Measurements from ENCODE around the gene DENND2A. TPM values are rescaled to one million over a fixed set of nuclear protein-coding genes. Genes with fewer than 3 reads are reported as not detected.

The DENND2A gene
- polyA plus RNA-seq, 3 donors, result not detected

DNA sequence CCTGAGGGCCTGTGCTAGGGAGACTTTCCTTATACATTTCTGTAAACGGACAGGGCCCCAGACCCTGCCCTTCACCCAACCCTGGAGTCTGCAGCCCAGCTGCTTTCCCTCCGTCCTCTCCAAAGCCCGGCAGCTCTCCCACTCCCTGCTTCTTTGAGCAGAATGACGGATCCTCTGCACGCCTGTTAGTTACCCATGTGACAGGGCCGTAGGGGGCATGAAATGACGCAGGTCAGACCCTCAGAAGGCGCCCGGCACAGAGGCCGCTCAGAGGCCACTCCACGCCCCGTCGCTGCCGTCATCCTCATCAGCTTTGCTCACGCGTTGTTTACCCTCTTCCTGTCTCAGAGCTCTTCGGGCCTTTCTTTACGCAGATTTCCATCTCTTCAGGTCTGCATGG is 101.2 kb downstream of the DENND2A start:
- H3K27me3 Mint-ChIP-seq (ENCODE audit: low read depth in 3 of 3), result peaks cover 11 to 19% (median 11%) of the 10 kb centered on the region in 3 donors
- no peaks in the 10 kb centered on the region for H3K36me3 ChIP-seq (replicated peaks in 1 of 2; ENCODE audit: control insufficient read depth in 1 of 2, insufficient read depth in 2 of 2, low read length in 2 of 2)
- no peaks in the 10 kb centered on the region for H3K27me3 ChIP-seq (ENCODE audit: control insufficient read depth in 2 of 2, insufficient read depth in 2 of 2, low read length in 2 of 2)
- H3K4me3 ChIP-seq (replicated peaks in 1 of 3; ENCODE audit: low read depth in 2 of 3, low read length in 3 of 3), result no peak overlapping the region
- 95% methylated on average over 17 of the region's 18 CpGs for WGBS (ENCODE audit: insufficient coverage)
- H2AFZ ChIP-seq (ENCODE audit: insufficient read depth, low read depth, low read length, poor library complexity, severe bottlenecking), result no peak overlapping the region
- intact Hi-C loops (cut with micrococcal nuclease), result no loop called here
- H3K4me2 ChIP-seq (replicated peaks; ENCODE audit: extremely low read depth, low read length, poor library complexity, severe bottlenecking), result no peak overlapping the region
- peaks cover 0 to 2% (median 0%) of the 10 kb centered on the region in 7 donors for H3K9me3 Mint-ChIP-seq
- peak overlapping the region in 1 of 7 donors; percentile 42 for H3K27ac Mint-ChIP-seq
- no peaks in the 10 kb centered on the region for H3K79me2 ChIP-seq (ENCODE audit: insufficient read depth, low read length)
- no peaks in the 10 kb centered on the region for H3K36me3 Mint-ChIP-seq
- no peak for DNase-seq
- no peaks in the 10 kb centered on the region for H4K20me1 ChIP-seq (ENCODE audit: insufficient read depth, low read length)
- H3K9me3 ChIP-seq (replicated peaks in 1 of 2; ENCODE audit: control insufficient read depth in 1 of 2, insufficient read depth in 1 of 2, low read length in 2 of 2), result no peaks in the 10 kb centered on the region
- H3K4me3 Mint-ChIP-seq, result no peak overlapping the region
- no peak overlapping the region for H3K27ac ChIP-seq (ENCODE audit: low read depth in 1 of 2, low read length in 2 of 2)
- H3K4me1 ChIP-seq (ENCODE audit: control insufficient read depth in 1 of 2, insufficient read depth in 2 of 2, low read length in 2 of 2), result no peaks in the 10 kb centered on the region
- TF ChIP-seq, protein P1, sequence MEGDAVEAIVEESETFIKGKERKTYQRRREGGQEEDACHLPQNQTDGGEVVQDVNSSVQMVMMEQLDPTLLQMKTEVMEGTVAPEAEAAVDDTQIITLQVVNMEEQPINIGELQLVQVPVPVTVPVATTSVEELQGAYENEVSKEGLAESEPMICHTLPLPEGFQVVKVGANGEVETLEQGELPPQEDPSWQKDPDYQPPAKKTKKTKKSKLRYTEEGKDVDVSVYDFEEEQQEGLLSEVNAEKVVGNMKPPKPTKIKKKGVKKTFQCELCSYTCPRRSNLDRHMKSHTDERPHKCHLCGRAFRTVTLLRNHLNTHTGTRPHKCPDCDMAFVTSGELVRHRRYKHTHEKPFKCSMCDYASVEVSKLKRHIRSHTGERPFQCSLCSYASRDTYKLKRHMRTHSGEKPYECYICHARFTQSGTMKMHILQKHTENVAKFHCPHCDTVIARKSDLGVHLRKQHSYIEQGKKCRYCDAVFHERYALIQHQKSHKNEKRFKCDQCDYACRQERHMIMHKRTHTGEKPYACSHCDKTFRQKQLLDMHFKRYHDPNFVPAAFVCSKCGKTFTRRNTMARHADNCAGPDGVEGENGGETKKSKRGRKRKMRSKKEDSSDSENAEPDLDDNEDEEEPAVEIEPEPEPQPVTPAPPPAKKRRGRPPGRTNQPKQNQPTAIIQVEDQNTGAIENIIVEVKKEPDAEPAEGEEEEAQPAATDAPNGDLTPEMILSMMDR (IDR thresholded peaks at IDR 0.05), result no peak
- H3K9ac ChIP-seq (ENCODE audit: insufficient read depth, low read length, poor library complexity, severe bottlenecking), result no peak overlapping the region
- H3K4me1 Mint-ChIP-seq, result peaks cover 5% of the 10 kb centered on the region

DNA sequence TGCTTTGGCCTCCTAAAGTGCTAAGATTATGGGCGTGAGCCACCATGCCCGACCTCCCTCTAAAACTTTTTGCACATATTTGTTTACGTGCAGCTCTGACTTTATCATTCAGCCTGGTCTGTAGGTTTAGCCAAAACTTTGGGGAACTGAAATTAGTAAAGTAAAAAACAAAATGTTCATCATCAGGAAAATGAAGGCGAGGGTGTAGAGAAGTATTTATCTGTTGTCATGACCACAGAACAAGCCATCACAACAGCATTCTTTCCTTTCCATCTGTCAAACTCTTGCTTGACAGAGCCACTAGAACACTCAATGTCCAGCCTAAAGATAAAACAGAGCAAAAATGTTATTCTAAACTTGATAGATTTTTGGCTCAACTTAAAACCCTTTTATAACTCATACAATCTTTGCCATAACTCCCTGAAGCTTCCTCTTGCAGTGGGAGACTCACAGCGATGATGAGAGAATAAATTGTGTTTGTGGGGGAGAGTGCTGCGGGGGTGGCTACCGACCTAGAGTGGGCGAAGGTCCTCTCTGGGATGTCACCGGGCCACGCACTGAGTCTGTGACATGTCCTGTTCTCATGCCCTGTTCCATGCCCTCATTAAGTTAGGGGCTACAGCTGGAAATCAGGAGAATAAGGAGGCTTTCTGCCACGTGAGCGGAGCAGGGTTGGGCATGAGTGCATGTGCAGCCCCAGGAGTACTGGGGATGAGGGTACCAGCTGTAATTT is 102.7 kb downstream of the DENND2A start:
- TF ChIP-seq, protein P1 (IDR thresholded peaks at IDR 0.05), result no peak
- Histone ChIP-seq H3K9ac (ENCODE audit: insufficient read depth, low read length, poor library complexity, severe bottlenecking) (no peak overlapping the region), H4K20me1 (ENCODE audit: insufficient read depth, low read length) (no peaks in the 10 kb centered on the region), H3K4me1 (ENCODE audit: control insufficient read depth in 1 of 2, insufficient read depth in 2 of 2, low read length in 2 of 2) (no peaks in the 10 kb centered on the region), H3K4me2 (replicated peaks; ENCODE audit: extremely low read depth, low read length, poor library complexity, severe bottlenecking) (no peak overlapping the region), H2AFZ (ENCODE audit: insufficient read depth, low read depth, low read length, poor library complexity, severe bottlenecking) (no peak overlapping the region), H3K9me3 (replicated peaks in 1 of 2; ENCODE audit: control insufficient read depth in 1 of 2, insufficient read depth in 1 of 2, low read length in 2 of 2) (no peaks in the 10 kb centered on the region), H3K27me3 (ENCODE audit: control insufficient read depth in 2 of 2, insufficient read depth in 2 of 2, low read length in 2 of 2) (no peaks in the 10 kb centered on the region), H3K79me2 (ENCODE audit: insufficient read depth, low read length) (no peaks in the 10 kb centered on the region), H3K27ac (ENCODE audit: low read depth in 1 of 2, low read length in 2 of 2) (no peak overlapping the region), H3K4me3 (replicated peaks in 1 of 3; ENCODE audit: low read depth in 2 of 3, low read length in 3 of 3) (no peak overlapping the region), H3K36me3 (replicated peaks in 1 of 2; ENCODE audit: control insufficient read depth in 1 of 2, insufficient read depth in 2 of 2, low read length in 2 of 2) (no peaks in the 10 kb centered on the region)
- Mint-ChIP-seq H3K27me3 (ENCODE audit: low read depth in 3 of 3) (peaks cover 13 to 21% (median 13%) of the 10 kb centered on the region in 3 donors), H3K36me3 (no peaks in the 10 kb centered on the region), H3K9me3 (peaks cover 0 to 2% (median 0%) of the 10 kb centered on the region in 7 donors), H3K27ac (no peak overlapping the region), H3K4me3 (no peak overlapping the region), H3K4me1 (peaks cover 5% of the 10 kb centered on the region)
- WGBS (ENCODE audit: insufficient coverage), result 88% methylated on average over 8 of the region's 12 CpGs
- intact Hi-C loops (cut with micrococcal nuclease), result no loop called here
- DNase-seq, result no peak

All from CD14-positive monocyte (primary cell).